Measurements from ENCODE around the gene YRDC. TPM values are rescaled to one million over a fixed set of nuclear protein-coding genes. Genes with fewer than 3 reads are reported as not detected.

The YRDC gene
- total RNA-seq, 6 donors from 2014 or later, result 4.2 to 22.2 (median 13.3) TPM

GRCh38 chr1:37824001-37824400 is 16.0 kb upstream of the YRDC start:
- WGBS, 2 donors, result 88 to 93% methylated on average over 2 of the region's 2 CpGs
- no peak overlapping the region for H3K4me3 ChIP-seq
- no peaks in the 10 kb centered on the region for H3K9me3 ChIP-seq
- no peak for ATAC-seq (ENCODE audit: low FRiP score in 2 of 2)
- H3K27ac ChIP-seq, result no peak overlapping the region
- no peak for DNase-seq
- TF ChIP-seq CTCF (IDR thresholded peaks at IDR 0.05) (no peak), EP300 (IDR thresholded peaks at IDR 0.05) (no peak), POLR2A (IDR thresholded peaks at IDR 0.05) (no peak), POLR2AphosphoS5 (IDR thresholded peaks at IDR 0.05) (no peak)
- peaks cover 0 to 3% (median 0%) of the 10 kb centered on the region in 4 donors for H3K4me1 ChIP-seq
- peaks cover 10 to 72% (median 34%) of the 10 kb centered on the region in 4 donors for H3K36me3 ChIP-seq
- no peaks in the 10 kb centered on the region for H3K27me3 ChIP-seq

- H3K27ac ChIP-seq, result no peak overlapping the region
- ATAC-seq (ENCODE audit: low FRiP score in 2 of 2), result no peak
- peaks cover 7 to 72% (median 32%) of the 10 kb centered on the region in 4 donors for H3K36me3 ChIP-seq
- TF ChIP-seq POLR2A (IDR thresholded peaks at IDR 0.05) (no peak), CTCF (IDR thresholded peaks at IDR 0.05) (no peak), POLR2AphosphoS5 (IDR thresholded peaks at IDR 0.05) (no peak), EP300 (IDR thresholded peaks at IDR 0.05) (no peak)
- DNase-seq, result no peak
- H3K4me1 ChIP-seq, result peaks cover 0 to 3% (median 0%) of the 10 kb centered on the region in 4 donors
- WGBS, 2 donors, result 90 to 92% methylated on average over 9 of the region's 9 CpGs
- H3K9me3 ChIP-seq, result no peaks in the 10 kb centered on the region
- H3K4me3 ChIP-seq, result no peak overlapping the region
- H3K27me3 ChIP-seq, result no peaks in the 10 kb centered on the region
Observed at GRCh38 chr1:37822906-37823815, 15.2 kb upstream of the YRDC start.

- H3K36me3 ChIP-seq, result peaks cover 7 to 75% (median 43%) of the 10 kb centered on the region in 4 donors
- 88 to 95% methylated on average over 2 of the region's 2 CpGs for WGBS, 2 donors
Observed at GRCh38 chr1:37821481-37821880, 13.5 kb upstream of the YRDC start.

GRCh38 chr1:37817481-37817880 is 9.5 kb upstream of the YRDC start:
- ATAC-seq (ENCODE audit: low FRiP score in 2 of 2) (no peak), DNase-seq (no peak)
- WGBS, 2 donors, result 43 to 47% methylated on average over 2 of the region's 2 CpGs
- no peaks in the 10 kb centered on the region for H3K4me1 ChIP-seq
- H3K27me3 ChIP-seq, result no peaks in the 10 kb centered on the region
- no peak for TF ChIP-seq EP300 (IDR thresholded peaks at IDR 0.05)
- TF ChIP-seq CTCF (IDR thresholded peaks at IDR 0.05), result no peak
- TF ChIP-seq POLR2AphosphoS5 (IDR thresholded peaks at IDR 0.05), result no peak
- TF ChIP-seq POLR2A (IDR thresholded peaks at IDR 0.05), result no peak
- H3K4me3 ChIP-seq, result no peak overlapping the region
- no peaks in the 10 kb centered on the region for H3K9me3 ChIP-seq
- no peak overlapping the region for H3K27ac ChIP-seq
- H3K36me3 ChIP-seq, result peaks cover 18 to 89% (median 47%) of the 10 kb centered on the region in 4 donors

More at GRCh38 chr1:37821481-37821880, 13.5 kb upstream of the YRDC start:
- Histone ChIP-seq H3K9me3 (no peaks in the 10 kb centered on the region), H3K27me3 (no peaks in the 10 kb centered on the region), H3K4me1 (peaks cover 0 to 3% (median 0%) of the 10 kb centered on the region in 4 donors), H3K27ac (no peak overlapping the region), H3K4me3 (no peak overlapping the region)
- DNase-seq, result no peak
- TF ChIP-seq POLR2A (IDR thresholded peaks at IDR 0.05) (no peak), CTCF (IDR thresholded peaks at IDR 0.05) (no peak), POLR2AphosphoS5 (IDR thresholded peaks at IDR 0.05) (no peak), EP300 (IDR thresholded peaks at IDR 0.05) (no peak)
- ATAC-seq (ENCODE audit: low FRiP score in 2 of 2), result no peak
